Fibroblast of mammary gland (primary cell): ENCODE measurements around the gene THAP9.

ENCODE experiments used
- DNase-seq: peaks from one replicate; pipeline ENCODE4 v3.0.0-alpha.2; 2010; ENCODE audit warnings: low read depth
- H3K4me3 ChIP-seq: 2 replicates; pipeline ENCODE4 v1.5.1; 2011; ENCODE audit warnings: low read depth, mild to moderate bottlenecking, low read length, moderate library complexity; ENCODE audit not compliant: control insufficient read depth
- TF ChIP-seq, protein P1 (sequence below): conservative IDR thresholded peaks from 2 replicates; pipeline ENCODE4 v1.5.1; 2011; ENCODE audit warnings: low read depth, low read length, inconsistent platforms; ENCODE audit not compliant: control insufficient read depth, insufficient read depth

Gene THAP9

DNA sequence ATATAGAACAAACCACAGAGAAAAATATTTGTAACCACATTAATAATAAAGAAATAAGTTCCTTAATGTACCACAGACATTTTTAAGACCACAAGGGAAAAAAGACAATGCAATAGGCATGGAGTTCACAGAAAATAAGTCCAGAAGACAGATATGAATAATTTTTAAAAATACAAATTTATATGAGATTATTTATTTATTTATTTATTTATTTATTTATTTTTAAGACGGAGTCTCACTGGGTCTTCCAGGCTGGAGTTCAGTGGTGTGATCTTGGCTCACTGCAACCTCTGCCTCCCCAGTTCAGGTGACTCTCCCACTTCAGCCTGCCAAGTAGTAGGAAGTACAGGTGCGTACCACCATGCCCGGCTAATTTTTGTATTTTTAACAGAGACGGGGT, 53.7 kb downstream of the THAP9 start:
- DNase-seq, result no peak
- H3K4me3 ChIP-seq, result no peak overlapping the region
- TF ChIP-seq, protein P1, sequence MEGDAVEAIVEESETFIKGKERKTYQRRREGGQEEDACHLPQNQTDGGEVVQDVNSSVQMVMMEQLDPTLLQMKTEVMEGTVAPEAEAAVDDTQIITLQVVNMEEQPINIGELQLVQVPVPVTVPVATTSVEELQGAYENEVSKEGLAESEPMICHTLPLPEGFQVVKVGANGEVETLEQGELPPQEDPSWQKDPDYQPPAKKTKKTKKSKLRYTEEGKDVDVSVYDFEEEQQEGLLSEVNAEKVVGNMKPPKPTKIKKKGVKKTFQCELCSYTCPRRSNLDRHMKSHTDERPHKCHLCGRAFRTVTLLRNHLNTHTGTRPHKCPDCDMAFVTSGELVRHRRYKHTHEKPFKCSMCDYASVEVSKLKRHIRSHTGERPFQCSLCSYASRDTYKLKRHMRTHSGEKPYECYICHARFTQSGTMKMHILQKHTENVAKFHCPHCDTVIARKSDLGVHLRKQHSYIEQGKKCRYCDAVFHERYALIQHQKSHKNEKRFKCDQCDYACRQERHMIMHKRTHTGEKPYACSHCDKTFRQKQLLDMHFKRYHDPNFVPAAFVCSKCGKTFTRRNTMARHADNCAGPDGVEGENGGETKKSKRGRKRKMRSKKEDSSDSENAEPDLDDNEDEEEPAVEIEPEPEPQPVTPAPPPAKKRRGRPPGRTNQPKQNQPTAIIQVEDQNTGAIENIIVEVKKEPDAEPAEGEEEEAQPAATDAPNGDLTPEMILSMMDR, result no peak

DNA sequence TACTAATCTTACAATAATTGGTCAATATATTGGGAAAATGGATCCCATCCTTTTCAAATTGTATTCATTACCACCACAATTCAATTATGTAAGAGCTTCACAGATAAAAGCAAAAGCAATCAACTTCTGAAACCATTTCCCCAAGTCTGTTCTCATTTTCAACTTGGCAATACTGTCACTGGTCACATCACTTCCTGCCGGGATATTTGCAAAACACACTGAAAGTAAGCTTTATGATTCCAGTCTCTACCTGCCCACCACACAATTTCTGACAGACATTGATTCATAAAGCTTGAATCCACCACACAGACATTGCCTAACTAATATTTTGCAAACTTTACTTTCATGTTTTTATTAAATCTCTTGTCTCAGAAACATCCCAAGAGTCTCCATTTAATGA, 56.5 kb downstream of the THAP9 start:
- no peak for DNase-seq
- no peak overlapping the region for H3K4me3 ChIP-seq
- TF ChIP-seq, protein P1, result no peak

DNA sequence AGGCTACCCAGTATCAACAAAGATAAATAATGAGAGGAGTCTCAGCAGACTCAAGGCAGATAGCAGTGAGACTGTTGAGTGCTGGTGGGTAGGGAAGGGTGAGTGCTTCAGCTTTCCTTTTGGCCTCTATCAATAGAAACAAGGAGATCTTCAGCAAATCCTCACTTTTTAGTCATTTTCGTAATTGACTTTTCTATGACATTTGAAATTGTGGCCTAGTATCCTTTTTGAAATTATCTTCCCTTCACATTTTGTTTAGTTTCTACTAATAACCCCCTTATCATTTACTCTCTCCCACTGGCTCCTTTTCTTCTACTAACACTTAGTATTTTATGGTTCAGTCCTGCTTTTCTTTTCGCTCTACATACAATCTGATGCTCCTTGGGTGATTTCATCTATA, 65.2 kb downstream of the THAP9 start:
- TF ChIP-seq, protein P1, result no peak
- DNase-seq, result no peak
- no peak overlapping the region for H3K4me3 ChIP-seq

DNA sequence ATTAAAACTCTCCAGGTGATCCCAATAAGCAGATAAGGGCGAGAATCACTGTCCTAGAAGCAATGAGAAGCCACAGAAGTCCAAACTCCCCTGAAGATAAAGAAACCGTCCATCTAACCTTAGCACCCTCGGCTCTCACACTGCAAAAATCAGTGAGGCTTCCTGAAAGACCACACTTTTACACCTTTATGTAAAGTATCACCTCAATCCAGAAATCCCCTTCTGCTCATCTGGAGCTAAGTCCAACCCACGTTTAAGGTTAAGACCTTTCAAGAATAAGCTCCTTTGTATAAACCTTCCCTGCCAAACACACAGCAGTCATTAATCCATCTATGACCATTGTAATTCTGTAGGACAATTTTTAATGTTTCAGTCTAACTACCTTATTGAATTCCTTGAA, 68.4 kb downstream of the THAP9 start:
- H3K4me3 ChIP-seq, result no peak overlapping the region
- TF ChIP-seq, protein P1, result no peak
- DNase-seq, result no peak

DNA sequence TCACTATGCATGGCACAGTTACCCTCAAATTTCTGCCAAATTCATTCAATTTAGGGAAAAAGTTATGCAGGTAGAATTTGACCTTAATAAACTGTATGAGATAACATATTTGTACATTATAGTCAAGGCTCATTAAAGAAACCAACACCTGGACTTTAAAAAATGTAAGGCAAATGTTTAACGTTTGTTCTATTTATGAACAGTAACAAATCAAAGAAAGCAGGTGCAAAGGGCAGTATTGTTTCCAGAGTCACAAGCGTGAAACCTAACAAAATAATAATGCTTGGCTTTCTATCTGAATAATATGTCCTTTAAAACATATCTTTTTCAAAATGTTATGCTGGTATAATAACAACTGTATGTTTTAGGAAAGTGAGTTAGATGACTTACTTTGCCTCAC, 68.9 kb downstream of the THAP9 start:
- DNase-seq, result no peak
- no peak overlapping the region for H3K4me3 ChIP-seq
- TF ChIP-seq, protein P1, result no peak
